OCI-LY7 (cell line): ENCODE results near the gene LDLRAP1. TPM values are rescaled to one million over a fixed set of nuclear protein-coding genes. Genes with fewer than 3 reads are reported as not detected.

Experiments used
- BruUV-seq: library from RNA; stranded (reverse); fragments of 400-500 nt; replicated peaks from 2 replicates; lab custom pipeline; 2021; lab: Mats Ljungman, UMichigan
- CTCF ChIA-PET: fragments of 300-600 bp; sonication (Branson Sonifier 250); formaldehyde crosslinking; loops from one replicate; lab custom pipeline; 2022; ENCODE audit warnings: antibody characterized with exemption; ENCODE audit not compliant: unreplicated experiment; lab: Charles Lee
- POLR2A ChIA-PET: fragments of 300-600 bp; sonication (Branson Sonifier 250); formaldehyde crosslinking; loops from one replicate; lab custom pipeline; 2022; ENCODE audit warnings: antibody characterized with exemption; lab: Charles Lee
- DNase-seq: peaks from one replicate; pipeline ENCODE4 v3.0.0-alpha.2; 2015; ENCODE audit warnings: low spot score
- H2AFZ ChIP-seq: fragments of 200-600 bp; sonication (generic), shearing (Covaris generic); 2 replicates; pipeline ENCODE4 v1.6.1; 2014; ENCODE audit warnings: mild to moderate bottlenecking, antibody characterized with exemption, low read length, moderate library complexity
- H3K27ac ChIP-seq: fragments of 200-600 bp; sonication (generic); 2 replicates; pipeline ENCODE4 v1.5.1; 2014; ENCODE audit warnings: mixed run types, low read depth, mild to moderate bottlenecking, moderate library complexity, low read length, inconsistent platforms; ENCODE audit not compliant: poor library complexity, severe bottlenecking
- H3K36me3 ChIP-seq: fragments of 200-600 bp; sonication (generic); 2 replicates; pipeline ENCODE4 v1.6.1; 2014; ENCODE audit warnings: mild to moderate bottlenecking, antibody characterized with exemption, low read length, moderate library complexity, mixed read lengths; ENCODE audit not compliant: insufficient read depth
- H3K4me1 ChIP-seq: fragments of 200-600 bp; sonication (generic); 2 replicates; pipeline ENCODE4 v1.5.1; 2014; ENCODE audit warnings: mild to moderate bottlenecking, low read length; ENCODE audit not compliant: insufficient read depth, poor library complexity, severe bottlenecking
- H3K4me2 ChIP-seq: fragments of 200-600 bp; sonication (generic); 2 replicates; pipeline ENCODE4 v1.6.1; 2014; ENCODE audit warnings: mild to moderate bottlenecking, low read length
- H3K4me3 ChIP-seq: fragments of 200-600 bp; sonication (generic); 2 replicates; pipeline ENCODE4 v1.5.1; 2014; ENCODE audit warnings: mild to moderate bottlenecking, low read depth, low read length; ENCODE audit not compliant: poor library complexity, severe bottlenecking
- H3K79me2 ChIP-seq: fragments of 200-600 bp; sonication (generic); 2 replicates; pipeline ENCODE4 v1.6.1; 2016; ENCODE audit warnings: low read depth, mild to moderate bottlenecking, low read length, moderate library complexity, mixed read lengths; ENCODE audit not compliant: insufficient read depth
- H3K9me2 ChIP-seq: fragments of 200-600 bp; sonication (generic); 2 replicates; pipeline ENCODE4 v1.6.1; 2016; ENCODE audit warnings: mild to moderate bottlenecking, low read length, mixed read lengths; ENCODE audit not compliant: insufficient read depth
- H3K9me3 ChIP-seq: fragments of 200-600 bp; sonication (generic); 2 replicates; pipeline ENCODE4 v1.6.1; 2014; ENCODE audit warnings: mild to moderate bottlenecking, mixed run types, low read length, mixed read lengths
- H4K20me1 ChIP-seq: fragments of 200-600 bp; sonication (generic); 2 replicates; pipeline ENCODE4 v1.6.1; 2014; ENCODE audit warnings: mild to moderate bottlenecking, antibody characterized with exemption, low read length, moderate library complexity, mixed read lengths; ENCODE audit not compliant: insufficient read depth
- EZH2phosphoT487 ChIP-seq: fragments of 200-600 bp; sonication (generic); IDR thresholded peaks from 2 replicates; pipeline ENCODE4 v1.6.1; 2018; ENCODE audit warnings: low read depth, borderline replicate concordance, mild to moderate bottlenecking, mixed run types, antibody characterized with exemption, low read length, moderate library complexity, mixed read lengths
- intact Hi-C: fragments of 100-400 bp; cut with micrococcal nuclease; formaldehyde crosslinking; loops from one replicate; pipeline ENCODE4 v1.10.0; 2022; ENCODE audit not compliant: unreplicated experiment
- total RNA-seq, 2 experiments: library from RNA; depleted of rRNA in 1 of 2; stranded (reverse); fragments of >200 nt in 1 of 2; shearing (Covaris generic) in 1 of 2; gene quantifications; 2 replicates each; pipeline ENCODE4 v1.2.3, GENCODE V29; 2014 to 2022
- TF ChIP-seq, protein P1 (sequence below): fragments of 200-600 bp; sonication (generic); conservative IDR thresholded peaks from 2 replicates; pipeline ENCODE4 v1.5.1; 2014; ENCODE audit warnings: mild to moderate bottlenecking, antibody characterized with exemption, low read length, moderate library complexity, mixed read lengths

The LDLRAP1 gene
- total RNA-seq, 2 experiments from 2014 or later = 14.9 to 36.2 TPM

GRCh38 chr1:25607123-25607522 is 63.7 kb downstream of the LDLRAP1 start:
- no peak overlapping the region for H3K4me3 ChIP-seq
- intact Hi-C loops = no loop called here
- POLR2A ChIA-PET = interaction anchor here (0.7 kb wide), 1 partner anchor 57 kb away, joined by 4 read pairs; no protein-coding TSS in a partner anchor
- CTCF ChIA-PET = interaction anchor here (0.5 kb wide), 1 partner anchor 12 kb away, joined by 3 read pairs; no protein-coding TSS in a partner anchor
- H4K20me1 ChIP-seq = no peaks in the 10 kb centered on the region
- no peaks in the 10 kb centered on the region for H3K9me2 ChIP-seq
- no peaks in the 10 kb centered on the region for H3K9me3 ChIP-seq
- no peak overlapping the region; the same call in 1 of the 2 replicates for H2AFZ ChIP-seq
- no peak for TF ChIP-seq EZH2phosphoT487
- TF ChIP-seq, protein P1, sequence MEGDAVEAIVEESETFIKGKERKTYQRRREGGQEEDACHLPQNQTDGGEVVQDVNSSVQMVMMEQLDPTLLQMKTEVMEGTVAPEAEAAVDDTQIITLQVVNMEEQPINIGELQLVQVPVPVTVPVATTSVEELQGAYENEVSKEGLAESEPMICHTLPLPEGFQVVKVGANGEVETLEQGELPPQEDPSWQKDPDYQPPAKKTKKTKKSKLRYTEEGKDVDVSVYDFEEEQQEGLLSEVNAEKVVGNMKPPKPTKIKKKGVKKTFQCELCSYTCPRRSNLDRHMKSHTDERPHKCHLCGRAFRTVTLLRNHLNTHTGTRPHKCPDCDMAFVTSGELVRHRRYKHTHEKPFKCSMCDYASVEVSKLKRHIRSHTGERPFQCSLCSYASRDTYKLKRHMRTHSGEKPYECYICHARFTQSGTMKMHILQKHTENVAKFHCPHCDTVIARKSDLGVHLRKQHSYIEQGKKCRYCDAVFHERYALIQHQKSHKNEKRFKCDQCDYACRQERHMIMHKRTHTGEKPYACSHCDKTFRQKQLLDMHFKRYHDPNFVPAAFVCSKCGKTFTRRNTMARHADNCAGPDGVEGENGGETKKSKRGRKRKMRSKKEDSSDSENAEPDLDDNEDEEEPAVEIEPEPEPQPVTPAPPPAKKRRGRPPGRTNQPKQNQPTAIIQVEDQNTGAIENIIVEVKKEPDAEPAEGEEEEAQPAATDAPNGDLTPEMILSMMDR = no peak
- H3K79me2 ChIP-seq = no peaks in the 10 kb centered on the region
- 0 out of 2 replicates have a peak overlapping the region, but pooled peaks have one; percentile 4 for H3K4me2 ChIP-seq
- no TSS peak for BruUV-seq
- no peaks in the 10 kb centered on the region for H3K36me3 ChIP-seq
- peaks cover 77% of the 10 kb centered on the region for H3K4me1 ChIP-seq
- no peak for DNase-seq
- no peak overlapping the region for H3K27ac ChIP-seq

GRCh38 chr1:25608488-25609178 is 65.2 kb downstream of the LDLRAP1 start:
- intact Hi-C loops = no loop called here
- H3K36me3 ChIP-seq = no peaks in the 10 kb centered on the region
- no peaks in the 10 kb centered on the region for H3K79me2 ChIP-seq
- peak overlapping the region; percentile 57 for H3K4me2 ChIP-seq
- no peak for TF ChIP-seq EZH2phosphoT487
- TF ChIP-seq, protein P1 = peak; percentile 53; the same call in 1 of the 2 replicates
- POLR2A ChIA-PET = interaction anchor here (0.6 to 3.1 kb wide), 9 partner anchors 12 to 380 kb away, joined by 3 to 15 read pairs (median 4); no protein-coding TSS in a partner anchor
- no peaks in the 10 kb centered on the region for H3K9me3 ChIP-seq
- no peak overlapping the region for H3K4me3 ChIP-seq
- H4K20me1 ChIP-seq = no peaks in the 10 kb centered on the region
- no TSS peak for BruUV-seq
- DNase-seq = peak; percentile 96
- H3K27ac ChIP-seq = peak overlapping the region; percentile 44
- peak overlapping the region; percentile 1; the same call in 1 of the 2 replicates for H2AFZ ChIP-seq
- no peaks in the 10 kb centered on the region for H3K9me2 ChIP-seq
- CTCF ChIA-PET = interaction anchor here (0.6 to 2.3 kb wide), 3 partner anchors 19 to 201 kb away, joined by 3 to 7 read pairs (median 3); no protein-coding TSS in a partner anchor
- peaks cover 66% of the 10 kb centered on the region for H3K4me1 ChIP-seq

GRCh38 chr1:25609921-25610320 is 66.5 kb downstream of the LDLRAP1 start:
- TF ChIP-seq, protein P1 = no peak
- TF ChIP-seq EZH2phosphoT487 = no peak
- no peak for DNase-seq
- peak overlapping the region; percentile 92; the same call in 1 of the 2 replicates for H2AFZ ChIP-seq
- H4K20me1 ChIP-seq = no peaks in the 10 kb centered on the region
- H3K27ac ChIP-seq = no peak overlapping the region
- H3K79me2 ChIP-seq = no peaks in the 10 kb centered on the region
- BruUV-seq = no TSS peak
- no peak overlapping the region for H3K4me2 ChIP-seq
- H3K9me2 ChIP-seq = no peaks in the 10 kb centered on the region
- ChIA-PET POLR2A (interaction anchor here (0.9 to 3.1 kb wide), 5 partner anchors 13 to 61 kb away, joined by 3 to 15 read pairs (median 6); no protein-coding TSS in a partner anchor), CTCF (interaction anchor here (1.0 to 2.3 kb wide), 2 partner anchors 43 to 200 kb away, joined by 3 to 7 read pairs; no protein-coding TSS in a partner anchor)
- peaks cover 75% of the 10 kb centered on the region for H3K4me1 ChIP-seq
- no peaks in the 10 kb centered on the region for H3K9me3 ChIP-seq
- intact Hi-C loops = no loop called here
- H3K36me3 ChIP-seq = no peaks in the 10 kb centered on the region
- H3K4me3 ChIP-seq = no peak overlapping the region
